Bronchial epithelial cell (primary cell): Measurements from ENCODE around the gene ABI3BP. TPM values are rescaled to one million over a fixed set of nuclear protein-coding genes. Genes with fewer than 3 reads are reported as not detected.
A peak's percentile ranks its signal among the peaks of the same experiment; 100 is the strongest.
"Not testable (repeated sequence)": the region's sequence is repeated elsewhere in the genome, so short reads cannot be mapped to it uniquely, and the experiment has no call there.

Experiments used
- DNase-seq: peaks from one replicate; pipeline ENCODE4 v3.0.0-alpha.2; 2010; ENCODE audit warnings: low read depth
- FAIRE-seq: peaks from 2 replicates; lab custom pipeline; 2011; peaks lifted over from hg19 to GRCh38; lab: Jason Lieb, UNC
- H3K27me3 ChIP-seq: 2 replicates; pipeline ENCODE4 v1.5.1; 2011; ENCODE audit warnings: low read length; ENCODE audit not compliant: control insufficient read depth, insufficient read depth
- H3K36me3 ChIP-seq: 2 replicates; pipeline ENCODE4 v1.5.1; 2011; ENCODE audit warnings: low read length; ENCODE audit not compliant: control insufficient read depth, insufficient read depth
- H3K4me3 ChIP-seq: 2 replicates; pipeline ENCODE4 v1.5.1; 2011; ENCODE audit warnings: mild to moderate bottlenecking, low read depth, low read length, control low read depth
- total RNA-seq: library from RNA; depleted of rRNA; stranded (reverse); fragments of >200 nt; gene quantifications from 2 replicates; pipeline ENCODE4 v1.2.1, GENCODE V29; 2014
- TF ChIP-seq, protein P1 (sequence below): IDR thresholded peaks from 2 replicates; pipeline ENCODE4 v1.5.1; 2011; ENCODE audit warnings: mild to moderate bottlenecking, moderate library complexity, low read length, control low read depth, inconsistent platforms; ENCODE audit not compliant: insufficient read depth, severe bottlenecking

ABI3BP gene
- total RNA-seq, 1 donor from 2014 or later: 0.53 TPM

DNA sequence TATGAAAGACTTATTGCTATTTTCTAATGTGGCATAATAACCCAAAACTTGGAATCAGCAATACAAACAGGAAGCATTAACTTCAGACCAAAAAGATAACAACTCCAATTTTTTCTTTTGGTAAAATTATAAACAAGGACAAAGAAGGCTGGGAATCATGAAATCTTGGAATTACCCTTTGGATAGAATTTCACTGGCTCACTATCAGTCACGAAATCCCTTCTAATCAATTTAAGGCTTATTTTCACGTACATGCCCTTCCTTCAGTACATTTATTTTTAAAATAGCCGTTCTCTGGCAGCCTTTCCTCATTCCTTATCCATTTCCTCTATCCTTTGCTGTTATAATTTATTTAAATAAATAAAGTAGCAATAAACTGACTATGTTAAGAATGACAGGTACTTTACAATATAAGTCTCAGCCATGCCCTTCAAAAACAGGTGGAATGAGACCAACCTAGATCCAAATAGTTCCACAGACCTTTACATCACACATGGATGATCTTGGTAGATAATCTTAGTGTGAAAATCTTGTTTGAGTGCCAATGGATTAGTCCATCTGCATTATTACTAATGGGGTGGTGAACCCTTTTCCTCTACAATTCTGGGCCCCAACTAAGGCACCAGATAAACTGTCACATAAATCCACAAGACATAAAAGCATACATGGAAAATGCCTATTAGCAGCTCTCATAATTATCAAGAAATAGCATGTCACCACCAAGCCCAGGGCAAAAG lies 38.9 kb downstream of the ABI3BP start:
- H3K4me3 ChIP-seq: no peak overlapping the region
- H3K36me3 ChIP-seq: no peaks in the 10 kb centered on the region
- TF ChIP-seq, protein P1, sequence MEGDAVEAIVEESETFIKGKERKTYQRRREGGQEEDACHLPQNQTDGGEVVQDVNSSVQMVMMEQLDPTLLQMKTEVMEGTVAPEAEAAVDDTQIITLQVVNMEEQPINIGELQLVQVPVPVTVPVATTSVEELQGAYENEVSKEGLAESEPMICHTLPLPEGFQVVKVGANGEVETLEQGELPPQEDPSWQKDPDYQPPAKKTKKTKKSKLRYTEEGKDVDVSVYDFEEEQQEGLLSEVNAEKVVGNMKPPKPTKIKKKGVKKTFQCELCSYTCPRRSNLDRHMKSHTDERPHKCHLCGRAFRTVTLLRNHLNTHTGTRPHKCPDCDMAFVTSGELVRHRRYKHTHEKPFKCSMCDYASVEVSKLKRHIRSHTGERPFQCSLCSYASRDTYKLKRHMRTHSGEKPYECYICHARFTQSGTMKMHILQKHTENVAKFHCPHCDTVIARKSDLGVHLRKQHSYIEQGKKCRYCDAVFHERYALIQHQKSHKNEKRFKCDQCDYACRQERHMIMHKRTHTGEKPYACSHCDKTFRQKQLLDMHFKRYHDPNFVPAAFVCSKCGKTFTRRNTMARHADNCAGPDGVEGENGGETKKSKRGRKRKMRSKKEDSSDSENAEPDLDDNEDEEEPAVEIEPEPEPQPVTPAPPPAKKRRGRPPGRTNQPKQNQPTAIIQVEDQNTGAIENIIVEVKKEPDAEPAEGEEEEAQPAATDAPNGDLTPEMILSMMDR: no peak
- no peaks in the 10 kb centered on the region for H3K27me3 ChIP-seq
- FAIRE-seq (no peak), DNase-seq (no peak)

DNA sequence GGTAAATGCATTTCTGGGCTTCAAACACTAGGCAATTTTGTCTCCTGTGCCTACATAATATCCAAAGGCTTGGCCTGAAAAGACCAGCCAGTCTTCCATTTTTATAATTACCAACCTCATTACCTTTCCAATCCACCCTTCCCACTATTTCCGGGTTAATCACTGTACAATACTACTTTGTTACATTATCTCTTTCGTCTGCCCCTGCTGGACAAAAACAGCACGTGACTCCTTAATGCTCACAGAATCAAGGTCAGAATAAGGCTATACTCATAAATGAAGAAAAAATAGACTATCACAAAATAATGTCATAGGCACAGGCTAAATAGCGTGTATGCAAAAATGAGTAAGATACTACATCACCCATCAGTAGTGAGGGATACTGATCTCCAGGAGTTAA lies 40.1 kb downstream of the ABI3BP start:
- TF ChIP-seq, protein P1: no peak
- Histone ChIP-seq H3K4me3 (no peak overlapping the region), H3K27me3 (no peaks in the 10 kb centered on the region), H3K36me3 (no peaks in the 10 kb centered on the region)
- no peak for DNase-seq
- no peak for FAIRE-seq

DNA sequence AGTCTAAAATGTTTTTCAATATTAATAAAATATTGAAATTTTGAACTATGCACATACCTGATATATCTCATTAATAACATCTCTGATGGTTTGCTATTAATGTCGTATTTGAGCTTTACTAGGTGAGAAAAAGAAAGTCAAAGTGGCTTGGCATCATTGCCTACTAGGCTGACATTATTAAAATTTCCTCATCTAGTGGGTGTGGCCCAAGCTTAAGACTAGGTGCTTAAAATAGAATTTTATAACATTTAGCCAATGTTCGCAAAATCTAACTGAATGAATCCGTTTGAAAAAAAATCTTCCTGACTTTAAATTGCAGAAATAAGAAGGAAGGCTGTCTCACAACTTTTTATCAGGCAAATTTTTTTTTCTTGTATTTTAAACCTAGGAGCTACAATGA lies 46.1 kb downstream of the ABI3BP start:
- H3K36me3 ChIP-seq: no peaks in the 10 kb centered on the region
- DNase-seq (no peak), FAIRE-seq (no peak)
- H3K27me3 ChIP-seq: no peaks in the 10 kb centered on the region
- H3K4me3 ChIP-seq: no peak overlapping the region
- TF ChIP-seq, protein P1: no peak

DNA sequence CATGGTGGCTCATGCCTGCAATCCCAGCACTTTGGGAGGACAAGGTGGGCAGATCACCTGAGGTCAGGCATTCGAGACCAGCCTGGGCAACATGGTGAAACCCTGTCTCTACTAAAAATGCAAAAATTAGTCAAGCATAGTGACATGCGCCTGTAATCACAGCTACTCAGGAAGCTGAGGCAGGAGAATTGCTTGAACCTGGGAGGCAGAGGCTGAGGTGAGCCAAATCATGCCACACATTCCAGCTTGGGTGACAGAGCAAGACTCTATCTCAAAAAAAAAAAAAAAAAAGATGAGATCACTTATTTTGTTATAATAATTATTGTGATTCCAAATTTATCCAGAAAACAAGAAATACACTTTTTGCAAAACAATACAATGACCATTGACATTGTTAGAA lies 47.1 kb downstream of the ABI3BP start:
- not testable (repeated sequence) for DNase-seq, H3K4me3 ChIP-seq, H3K36me3 ChIP-seq, H3K27me3 ChIP-seq, FAIRE-seq

DNA sequence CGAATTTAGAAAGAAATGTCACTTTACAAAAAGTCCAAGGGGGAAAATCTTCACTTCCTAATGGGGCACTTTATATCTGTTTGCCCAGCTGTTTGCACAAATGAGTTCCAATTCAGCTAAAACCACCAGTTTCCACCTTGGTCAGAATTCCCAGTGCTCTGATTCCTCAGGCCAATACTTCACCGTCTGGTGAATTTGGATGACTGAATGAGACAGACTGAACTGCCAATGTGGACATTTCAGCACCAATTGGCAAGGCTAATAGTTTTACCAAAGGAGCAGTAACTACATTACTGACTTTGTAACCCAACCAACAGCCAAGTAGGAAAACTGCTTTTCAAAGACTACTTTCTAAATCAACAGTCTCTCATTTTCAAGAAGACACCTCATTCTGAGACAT lies 51.8 kb downstream of the ABI3BP start:
- TF ChIP-seq, protein P1: no peak
- DNase-seq: peak; percentile 35
- no peaks in the 10 kb centered on the region for H3K27me3 ChIP-seq
- peak; percentile 73 for FAIRE-seq
- no peaks in the 10 kb centered on the region for H3K36me3 ChIP-seq
- H3K4me3 ChIP-seq: no peak overlapping the region

DNA sequence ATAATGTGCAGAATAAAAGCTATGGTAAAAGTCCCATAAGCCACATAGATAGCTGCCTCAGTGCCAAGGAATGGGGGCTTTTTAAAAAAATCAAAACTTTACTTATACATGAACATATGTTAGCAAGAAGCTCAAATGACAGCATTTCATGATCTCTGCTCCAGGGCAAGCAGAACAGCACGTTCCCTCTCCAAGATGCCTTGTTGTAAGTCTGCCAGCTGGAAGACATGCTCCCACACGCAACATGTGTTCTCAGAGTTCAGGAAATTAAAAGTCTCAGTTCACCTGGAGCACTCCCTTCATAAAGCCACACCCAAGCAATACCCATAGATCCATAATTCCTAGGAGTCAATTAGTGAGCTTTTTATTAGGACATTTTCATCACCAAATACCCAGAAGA lies 52.2 kb downstream of the ABI3BP start:
- DNase-seq (peak; percentile 93), FAIRE-seq (no peak)
- Histone ChIP-seq H3K27me3 (no peaks in the 10 kb centered on the region), H3K36me3 (no peaks in the 10 kb centered on the region), H3K4me3 (no peak overlapping the region)
- TF ChIP-seq, protein P1: no peak
